NCI-H2029 treated with DMSO at 0.1 percent for 48 hours (cell line): ENCODE data around the gene LZTS2.

Experiments used
- DNase-seq: peaks from one replicate; lab custom pipeline; 2025; lab: John Stamatoyannopoulos, UW

The LZTS2 gene

GRCh38 chr10:100979791-100980272 lies 19.8 kb upstream of the LZTS2 start:
- DNase-seq, result no peak

- no peak for DNase-seq
Measured at GRCh38 chr10:100980311-100980710, 19.3 kb upstream of the LZTS2 start.

GRCh38 chr10:100980711-100981110 lies 18.9 kb upstream of the LZTS2 start:
- DNase-seq, result no peak

- DNase-seq, result no peak
Measured at GRCh38 chr10:100981178-100981772, 18.3 kb upstream of the LZTS2 start.

GRCh38 chr10:100982916-100983830 lies 16.4 kb upstream of the LZTS2 start:
- no peak for DNase-seq

GRCh38 chr10:100983868-100984671 lies 15.5 kb upstream of the LZTS2 start:
- DNase-seq, result no peak

GRCh38 chr10:100984672-100985177 lies 14.9 kb upstream of the LZTS2 start:
- DNase-seq, result no peak

- no peak for DNase-seq
Measured at GRCh38 chr10:100985336-100985735, 14.3 kb upstream of the LZTS2 start.

- DNase-seq, result no peak
Measured at GRCh38 chr10:100986623-100986951, 13.0 kb upstream of the LZTS2 start.

- DNase-seq, result no peak
Measured at GRCh38 chr10:100986952-100987684, 12.5 kb upstream of the LZTS2 start, which contains the start of the genes MRPL43 and TWNK. Gene MRPL43 (minus strand): TSS chr10:100987497. CDS start chr10:100987443, 54 bp downstream. Gene TWNK (plus strand): TSS chr10:100987543. CDS start chr10:100988211, 668 bp downstream.

- DNase-seq, result no peak
Measured at GRCh38 chr10:100987685-100988049, 11.9 kb upstream of the LZTS2 start.

GRCh38 chr10:100988166-100988565 lies 11.4 kb upstream of the LZTS2 start:
- DNase-seq, result no peak

- no peak for DNase-seq
Measured at GRCh38 chr10:100989088-100989487, 10.5 kb upstream of the LZTS2 start.

GRCh38 chr10:100993986-100994708 lies 5.5 kb upstream of the LZTS2 start:
- DNase-seq, result no peak

GRCh38 chr10:100995181-100995580 lies 4.4 kb upstream of the LZTS2 start:
- DNase-seq, result no peak

- DNase-seq, result no peak
Measured at GRCh38 chr10:100996678-100997359, 2.8 kb upstream of the LZTS2 start.

- peak; percentile 11 for DNase-seq
Measured at GRCh38 chr10:100997360-100998182, 2.0 kb upstream of the LZTS2 start.

GRCh38 chr10:100998183-100998990 lies 1.2 kb upstream of the LZTS2 start:
- DNase-seq, result peak; percentile 31
